M059J (cell line): Measurements from ENCODE around the gene EFNA5. TPM values are rescaled to one million over a fixed set of nuclear protein-coding genes. Genes with fewer than 3 reads are reported as not detected.
A peak's percentile ranks its signal among the peaks of the same experiment; 100 is the strongest.

ENCODE experiments used
- DNase-seq: peaks from one replicate; pipeline ENCODE4 v3.0.0-alpha.2; 2012; ENCODE audit warnings: low read depth
- total RNA-seq: library from RNA; depleted of rRNA; stranded (reverse); fragments of >200 nt; shearing (Covaris generic); gene quantifications from 2 replicates; pipeline ENCODE4 v1.2.3, GENCODE V29; 2014; rRNA removed

EFNA5 gene
- 0.25 and 2.5 TPM in 2 replicates for total RNA-seq

DNA sequence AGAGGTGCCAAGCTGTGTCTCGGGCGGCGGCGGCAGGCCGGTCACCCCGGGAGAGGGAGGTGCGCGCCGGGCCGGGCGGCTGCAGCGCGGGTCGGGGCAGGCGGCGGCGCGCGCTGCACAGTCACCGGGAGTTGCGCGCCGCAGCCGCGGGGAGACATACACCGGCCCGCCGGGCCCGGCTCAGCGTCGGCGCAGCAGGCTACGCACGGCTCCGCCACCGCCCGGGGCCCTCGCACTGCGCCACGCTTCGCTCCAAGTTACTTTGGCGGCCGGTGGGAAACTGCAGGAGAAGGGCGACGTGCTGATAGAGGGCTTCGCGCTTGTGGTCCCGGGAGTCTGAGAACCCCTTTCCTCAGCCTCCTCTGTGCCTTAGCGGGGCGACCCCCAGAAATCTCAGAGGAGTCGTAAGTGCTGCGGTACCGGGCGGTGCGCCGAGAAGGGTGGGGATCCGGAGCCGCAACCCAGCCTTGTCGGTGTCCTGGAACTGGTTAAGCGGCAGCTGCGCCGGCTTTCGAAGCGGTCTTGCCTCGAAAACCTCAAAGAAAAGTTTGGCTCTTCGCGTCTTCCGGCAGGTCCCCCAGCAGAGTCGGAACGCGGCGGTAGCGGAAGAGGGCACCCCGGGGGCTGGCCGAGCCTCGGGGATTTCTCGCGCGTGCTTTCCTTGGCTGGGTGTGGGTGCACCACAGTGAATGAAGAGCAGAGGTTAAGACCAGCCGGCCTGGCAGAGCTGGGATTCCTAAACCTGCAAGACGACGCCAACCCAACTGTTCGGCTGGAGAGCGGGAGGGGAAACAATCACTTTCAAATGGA lies at the start of gene EFNA5:
EFNA5 (minus strand) TSS at position 6 of the 810 bp plus-strand sequence.
- DNase-seq = peak; percentile 62

GRCh38 chr5:107719034-107719606 lies 48.4 kb upstream of the EFNA5 start:
- DNase-seq = no peak

GRCh38 chr5:107717816-107718215 lies 47.1 kb upstream of the EFNA5 start:
- DNase-seq = no peak

- no peak for DNase-seq
Measured at GRCh38 chr5:107713228-107713627, 42.5 kb upstream of the EFNA5 start.

GRCh38 chr5:107712359-107712870 lies 41.7 kb upstream of the EFNA5 start:
- DNase-seq = no peak

GRCh38 chr5:107705402-107706014 lies 34.8 kb upstream of the EFNA5 start:
- DNase-seq = peak; percentile 59

DNA sequence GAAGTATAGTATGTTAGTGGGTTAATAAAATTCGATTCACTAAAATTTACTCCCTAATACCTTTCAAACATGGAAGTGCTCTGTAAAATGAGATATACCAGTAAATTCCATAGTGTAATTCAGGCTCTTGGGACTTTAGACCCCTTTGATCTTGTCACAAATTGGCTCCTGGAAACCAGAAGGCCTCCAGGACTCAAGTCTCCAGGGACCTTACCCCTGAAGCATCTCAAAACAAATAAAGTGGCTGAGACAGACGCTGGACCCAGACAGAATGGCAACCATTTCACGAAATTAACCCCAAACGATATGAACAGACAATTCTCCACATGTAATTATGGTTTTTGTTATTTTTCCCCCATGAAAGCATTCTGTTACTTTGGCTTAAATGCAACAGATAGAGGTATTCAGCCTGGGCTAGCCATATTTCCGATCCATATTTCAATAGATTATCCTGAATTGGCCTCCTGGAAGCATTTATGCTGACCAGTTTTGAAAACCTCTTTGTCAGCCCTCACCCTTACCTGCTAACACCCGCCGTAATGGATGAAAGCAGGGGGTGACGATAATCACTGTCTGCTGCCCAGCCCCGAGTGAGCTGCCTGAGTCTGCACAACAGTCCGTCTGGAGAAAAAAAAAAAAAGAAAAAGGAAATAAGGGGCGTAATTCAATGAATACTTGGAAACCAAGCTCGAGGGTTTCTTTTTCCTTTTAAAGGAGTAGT lies 34.1 kb upstream of the EFNA5 start:
- DNase-seq = peak; percentile 8

GRCh38 chr5:107700481-107700880 lies 29.7 kb upstream of the EFNA5 start:
- DNase-seq = no peak

DNA sequence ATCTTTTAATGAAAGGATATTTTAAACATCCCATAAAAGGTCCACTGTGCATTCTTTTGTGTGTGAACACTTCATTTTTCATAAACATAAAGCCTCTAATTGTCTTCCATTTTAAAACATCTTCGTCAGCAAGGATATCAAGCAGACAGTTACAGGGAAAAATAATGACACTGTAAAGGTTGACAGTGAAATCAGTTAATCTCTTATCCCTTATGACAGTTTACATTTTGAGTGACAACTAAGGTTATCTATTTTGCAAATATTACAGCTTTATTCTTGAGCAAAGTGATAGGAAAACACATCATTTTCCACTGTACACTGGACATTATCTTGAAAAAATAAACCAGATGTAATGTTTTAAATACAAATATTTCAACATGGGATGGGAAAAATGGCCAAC lies 28.7 kb upstream of the EFNA5 start:
- DNase-seq = no peak

- no peak for DNase-seq
Measured at GRCh38 chr5:107698286-107698685, 27.5 kb upstream of the EFNA5 start.

- no peak for DNase-seq
Measured at GRCh38 chr5:107696498-107696897, 25.8 kb upstream of the EFNA5 start.

GRCh38 chr5:107696080-107696479 lies 25.3 kb upstream of the EFNA5 start:
- no peak for DNase-seq

DNA sequence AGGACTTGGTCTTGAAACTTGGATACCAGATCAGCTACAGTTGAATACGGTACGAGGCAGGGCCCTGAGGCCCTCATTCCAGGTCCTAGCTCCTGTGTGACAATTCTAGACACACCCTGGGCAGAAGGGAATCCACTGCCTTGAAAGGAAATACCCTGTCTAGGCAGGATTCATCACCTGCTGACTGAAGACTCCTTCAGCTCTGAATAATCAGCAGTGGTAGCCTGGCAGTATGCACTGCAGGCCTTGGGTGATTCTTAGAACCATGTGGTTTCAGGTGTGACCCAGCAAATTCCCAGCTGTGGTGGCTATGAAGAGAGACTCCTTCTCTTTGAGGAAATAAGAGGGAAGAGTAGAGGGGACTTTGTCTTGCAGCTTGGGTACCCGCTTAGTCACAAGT lies 17.2 kb upstream of the EFNA5 start:
- DNase-seq = no peak

GRCh38 chr5:107687404-107687803 lies 16.7 kb upstream of the EFNA5 start:
- DNase-seq = no peak

DNA sequence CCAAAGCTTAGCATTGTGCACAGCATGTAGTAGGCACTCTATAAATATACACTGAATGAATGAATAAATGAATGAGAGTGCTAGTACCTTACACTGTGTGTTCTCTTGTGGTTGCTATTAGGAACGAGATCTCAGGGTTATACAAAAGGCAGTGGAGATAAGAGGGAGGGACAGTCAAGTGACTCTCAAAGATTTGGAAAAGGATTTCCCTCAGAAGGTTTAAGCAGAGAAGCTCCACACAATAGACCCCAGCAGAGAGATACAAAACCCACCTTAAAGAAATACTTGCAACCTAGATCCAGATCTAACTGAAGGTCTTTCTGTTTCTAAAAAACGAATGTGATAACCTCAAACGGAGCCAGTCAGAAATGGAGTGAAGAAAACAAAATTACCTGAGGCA lies 11.8 kb upstream of the EFNA5 start:
- no peak for DNase-seq

DNA sequence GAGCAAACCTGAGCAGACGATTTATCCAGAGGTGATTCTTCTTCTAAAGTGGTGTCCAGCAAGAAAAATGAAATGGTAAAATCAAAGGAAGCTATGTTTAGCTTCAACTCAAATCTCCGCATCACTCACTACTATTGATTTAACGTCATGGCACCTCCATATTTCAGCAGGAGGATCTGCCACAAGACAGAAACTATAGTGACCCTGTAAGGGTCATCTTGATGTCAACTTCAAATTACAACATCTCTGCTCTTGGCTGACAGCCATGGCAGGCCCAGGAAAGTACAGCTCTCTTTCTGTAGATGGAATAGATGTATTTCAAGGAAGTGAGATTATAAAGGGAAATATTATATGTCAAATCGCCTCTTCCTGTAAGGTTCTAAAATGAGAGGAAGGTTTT lies 10.1 kb upstream of the EFNA5 start:
- no peak for DNase-seq

DNA sequence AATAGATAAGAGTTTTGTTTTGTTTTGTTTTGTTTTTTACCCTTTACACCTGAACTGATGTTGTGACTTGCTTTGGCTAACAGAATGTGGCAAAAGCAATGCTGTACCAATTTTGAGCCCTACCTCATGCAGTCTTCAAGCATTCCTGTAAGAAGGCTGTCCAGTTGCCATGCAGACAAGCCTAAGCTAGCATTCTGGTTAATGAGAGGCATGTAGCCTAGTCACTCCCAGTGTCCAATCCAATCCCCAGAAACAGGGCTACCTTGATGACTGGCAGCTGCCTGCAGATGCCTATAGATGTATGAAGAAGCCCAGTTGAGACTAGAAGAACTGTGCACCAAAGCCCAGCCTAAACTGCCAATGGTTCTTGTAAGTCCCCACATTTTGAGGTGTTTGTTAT lies 9.4 kb upstream of the EFNA5 start:
- no peak for DNase-seq

DNA sequence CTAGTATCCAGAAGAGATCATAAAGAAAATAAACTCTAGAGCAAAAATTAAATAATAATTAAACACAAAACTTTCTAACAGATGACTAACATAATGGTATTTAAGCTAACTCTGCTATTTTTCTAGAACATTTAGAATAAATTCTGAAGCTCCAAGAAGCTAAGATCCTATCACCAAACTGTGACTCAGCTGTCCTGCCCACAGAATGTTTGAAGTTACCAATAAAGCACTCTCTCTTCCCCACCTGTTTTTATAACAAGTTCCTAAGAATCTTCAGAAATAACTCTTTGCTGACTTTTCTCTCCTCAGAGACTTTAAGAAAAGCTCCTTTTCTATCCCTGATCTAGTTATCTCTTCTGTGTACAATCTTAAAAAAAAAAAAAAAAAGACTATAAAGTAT lies 6.0 kb upstream of the EFNA5 start:
- DNase-seq = peak; percentile 16

GRCh38 chr5:107675201-107675600 lies 4.5 kb upstream of the EFNA5 start:
- no peak for DNase-seq

GRCh38 chr5:107674655-107675054 lies 3.9 kb upstream of the EFNA5 start:
- no peak for DNase-seq

DNA sequence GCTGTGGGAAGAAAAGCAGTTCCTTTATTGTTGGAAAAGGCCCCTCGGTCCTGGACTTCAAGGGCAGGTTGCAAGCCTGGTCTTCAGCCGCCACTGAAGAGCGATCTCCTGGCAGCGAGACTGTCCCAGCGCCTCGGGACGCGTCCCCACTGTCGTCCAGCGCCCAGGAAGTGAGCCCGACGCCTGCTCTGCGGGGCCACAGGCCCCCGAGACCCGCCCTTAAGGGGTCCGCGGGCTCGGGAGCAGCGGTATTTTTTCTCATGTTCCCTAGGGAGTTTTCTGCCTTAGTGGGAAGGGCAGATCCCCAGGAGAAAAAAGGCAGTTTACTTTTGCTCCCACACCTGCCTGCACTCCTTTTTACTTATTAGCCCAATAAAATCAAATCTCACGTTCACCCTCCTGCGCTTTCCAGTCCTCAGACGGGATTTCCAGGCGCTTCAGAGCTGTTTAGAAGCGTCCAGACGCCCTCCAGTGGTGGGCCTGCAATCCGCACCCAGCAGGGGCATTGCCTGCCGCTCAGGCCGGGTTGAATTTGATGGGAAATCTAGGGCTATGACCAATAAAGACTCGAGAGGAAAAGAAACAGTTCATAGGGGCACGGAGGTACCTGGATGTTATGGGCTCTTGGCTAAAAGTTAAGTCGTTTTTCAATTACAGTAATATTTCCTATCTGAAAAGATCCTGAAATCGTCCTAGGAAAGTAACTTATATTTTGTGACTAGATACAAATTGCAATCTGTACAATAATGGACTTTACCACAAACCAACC lies 2.8 kb upstream of the EFNA5 start:
- peak; percentile 87 for DNase-seq

DNA sequence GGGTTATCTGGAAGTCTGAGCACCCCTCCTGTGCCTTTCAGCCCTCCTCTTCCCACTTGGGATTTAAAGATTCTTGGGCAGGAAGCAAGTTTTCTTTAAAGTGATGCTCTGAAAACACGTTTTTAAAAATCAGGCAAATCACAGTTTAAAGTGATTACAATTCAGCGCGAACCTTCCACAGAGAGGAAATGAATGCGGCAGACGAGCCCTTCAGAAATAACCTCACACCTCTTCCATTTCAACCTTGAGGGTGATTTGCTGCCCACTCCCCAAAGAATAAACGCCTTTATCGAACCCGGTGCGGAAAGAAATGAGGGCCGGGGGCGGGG lies 2.3 kb upstream of the EFNA5 start:
- no peak for DNase-seq
